ENCODE data around the gene CERK. TPM values are rescaled to one million over a fixed set of nuclear protein-coding genes. Genes with fewer than 3 reads are reported as not detected.

The CERK gene
- total and polyA plus RNA-seq, 9 of the 15 experiments (the other 6 are each of a cell fraction or from before 2014, with no cell fraction given): 1.1 to 14.9 (median 8.7) TPM

DNA sequence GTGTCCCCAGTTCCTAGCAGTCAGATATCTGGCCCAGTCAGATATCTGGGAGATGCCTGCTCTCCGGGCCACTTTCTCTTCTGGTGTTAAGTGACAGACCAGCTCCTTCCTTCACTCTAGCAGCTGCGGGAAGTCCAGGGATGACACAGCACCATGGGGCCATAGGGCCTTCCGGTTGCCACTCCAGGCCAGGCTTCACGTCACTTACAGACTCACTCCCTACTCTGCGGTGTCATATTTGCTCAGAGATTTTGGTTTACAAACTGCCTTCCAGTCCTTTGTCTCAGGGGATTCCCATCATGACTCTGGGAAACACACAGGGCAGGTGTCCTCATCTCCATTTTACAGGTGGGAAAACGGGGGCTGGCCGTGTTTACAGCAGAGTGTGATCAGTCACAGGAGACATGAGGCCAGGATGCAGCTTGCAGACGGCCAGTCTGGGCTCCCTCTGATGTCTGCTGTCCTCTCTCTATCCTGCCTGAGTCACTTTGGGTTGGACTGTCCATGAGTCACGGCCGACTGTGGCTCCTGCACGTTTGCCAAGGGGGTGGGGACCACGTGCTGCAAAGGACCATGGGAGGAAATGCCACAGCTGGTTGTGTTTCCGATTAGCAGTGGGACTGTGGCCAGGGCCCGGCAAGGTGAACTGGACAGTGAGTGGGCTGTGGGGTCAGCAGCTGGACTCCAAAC, 16.2 kb upstream of the CERK start (continued):
- TF ChIP-seq ZNF586 (CRISPR knock-in tag; conservative IDR thresholded peaks at IDR 0.05) (no peak), ZNF239 (CRISPR knock-in tag; IDR thresholded peaks at IDR 0.05) (no peak), TAL1 (IDR thresholded peaks at IDR 0.05) (peak; percentile 47), KLF16 (IDR thresholded peaks at IDR 0.05) (no peak), MTF1 (CRISPR knock-in tag; IDR thresholded peaks at IDR 0.05; ENCODE audit: borderline replicate concordance) (no peak), PCBP1 (IDR thresholded peaks at IDR 0.05; ENCODE audit: low read depth, low read length, poor library complexity, severe bottlenecking) (no peak), SMAD3 (CRISPR knock-in tag; conservative IDR thresholded peaks at IDR 0.05) (no peak), PTRF (tag; IDR thresholded peaks at IDR 0.05) (no peak), ZNF184 (CRISPR knock-in tag; IDR thresholded peaks at IDR 0.05) (no peak), C11orf30 (IDR thresholded peaks at IDR 0.05; ENCODE audit: low read depth) (peak; percentile 88), SPI1 (IDR thresholded peaks at IDR 0.05; ENCODE audit: borderline replicate concordance, low read depth, low read length) (no peak), XRCC4 (IDR thresholded peaks at IDR 0.05; ENCODE audit: extremely low read depth, insufficient read depth, insufficient read length) (no peak), RBFOX2 (IDR thresholded peaks at IDR 0.05; ENCODE audit: low read depth, low read length) (peak; percentile 69), LEF1 (IDR thresholded peaks at IDR 0.05) (peak; percentile 83)
- TF ChIP-seq, protein P1, sequence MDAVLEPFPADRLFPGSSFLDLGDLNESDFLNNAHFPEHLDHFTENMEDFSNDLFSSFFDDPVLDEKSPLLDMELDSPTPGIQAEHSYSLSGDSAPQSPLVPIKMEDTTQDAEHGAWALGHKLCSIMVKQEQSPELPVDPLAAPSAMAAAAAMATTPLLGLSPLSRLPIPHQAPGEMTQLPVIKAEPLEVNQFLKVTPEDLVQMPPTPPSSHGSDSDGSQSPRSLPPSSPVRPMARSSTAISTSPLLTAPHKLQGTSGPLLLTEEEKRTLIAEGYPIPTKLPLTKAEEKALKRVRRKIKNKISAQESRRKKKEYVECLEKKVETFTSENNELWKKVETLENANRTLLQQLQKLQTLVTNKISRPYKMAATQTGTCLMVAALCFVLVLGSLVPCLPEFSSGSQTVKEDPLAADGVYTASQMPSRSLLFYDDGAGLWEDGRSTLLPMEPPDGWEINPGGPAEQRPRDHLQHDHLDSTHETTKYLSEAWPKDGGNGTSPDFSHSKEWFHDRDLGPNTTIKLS (IDR thresholded peaks at IDR 0.05; ENCODE audit: borderline replicate concordance, low read depth): peak; percentile 60; the same call in 1 of the 2 replicates
- TF ChIP-seq, protein P2, sequence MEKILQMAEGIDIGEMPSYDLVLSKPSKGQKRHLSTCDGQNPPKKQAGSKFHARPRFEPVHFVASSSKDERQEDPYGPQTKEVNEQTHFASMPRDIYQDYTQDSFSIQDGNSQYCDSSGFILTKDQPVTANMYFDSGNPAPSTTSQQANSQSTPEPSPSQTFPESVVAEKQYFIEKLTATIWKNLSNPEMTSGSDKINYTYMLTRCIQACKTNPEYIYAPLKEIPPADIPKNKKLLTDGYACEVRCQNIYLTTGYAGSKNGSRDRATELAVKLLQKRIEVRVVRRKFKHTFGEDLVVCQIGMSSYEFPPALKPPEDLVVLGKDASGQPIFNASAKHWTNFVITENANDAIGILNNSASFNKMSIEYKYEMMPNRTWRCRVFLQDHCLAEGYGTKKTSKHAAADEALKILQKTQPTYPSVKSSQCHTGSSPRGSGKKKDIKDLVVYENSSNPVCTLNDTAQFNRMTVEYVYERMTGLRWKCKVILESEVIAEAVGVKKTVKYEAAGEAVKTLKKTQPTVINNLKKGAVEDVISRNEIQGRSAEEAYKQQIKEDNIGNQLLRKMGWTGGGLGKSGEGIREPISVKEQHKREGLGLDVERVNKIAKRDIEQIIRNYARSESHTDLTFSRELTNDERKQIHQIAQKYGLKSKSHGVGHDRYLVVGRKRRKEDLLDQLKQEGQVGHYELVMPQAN (IDR thresholded peaks at IDR 0.05; ENCODE audit: borderline replicate concordance): no peak
- TF ChIP-seq, protein P3, sequence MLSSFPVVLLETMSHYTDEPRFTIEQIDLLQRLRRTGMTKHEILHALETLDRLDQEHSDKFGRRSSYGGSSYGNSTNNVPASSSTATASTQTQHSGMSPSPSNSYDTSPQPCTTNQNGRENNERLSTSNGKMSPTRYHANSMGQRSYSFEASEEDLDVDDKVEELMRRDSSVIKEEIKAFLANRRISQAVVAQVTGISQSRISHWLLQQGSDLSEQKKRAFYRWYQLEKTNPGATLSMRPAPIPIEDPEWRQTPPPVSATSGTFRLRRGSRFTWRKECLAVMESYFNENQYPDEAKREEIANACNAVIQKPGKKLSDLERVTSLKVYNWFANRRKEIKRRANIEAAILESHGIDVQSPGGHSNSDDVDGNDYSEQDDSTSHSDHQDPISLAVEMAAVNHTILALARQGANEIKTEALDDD (IDR thresholded peaks at IDR 0.05): no peak
- TF ChIP-seq, protein P4, sequence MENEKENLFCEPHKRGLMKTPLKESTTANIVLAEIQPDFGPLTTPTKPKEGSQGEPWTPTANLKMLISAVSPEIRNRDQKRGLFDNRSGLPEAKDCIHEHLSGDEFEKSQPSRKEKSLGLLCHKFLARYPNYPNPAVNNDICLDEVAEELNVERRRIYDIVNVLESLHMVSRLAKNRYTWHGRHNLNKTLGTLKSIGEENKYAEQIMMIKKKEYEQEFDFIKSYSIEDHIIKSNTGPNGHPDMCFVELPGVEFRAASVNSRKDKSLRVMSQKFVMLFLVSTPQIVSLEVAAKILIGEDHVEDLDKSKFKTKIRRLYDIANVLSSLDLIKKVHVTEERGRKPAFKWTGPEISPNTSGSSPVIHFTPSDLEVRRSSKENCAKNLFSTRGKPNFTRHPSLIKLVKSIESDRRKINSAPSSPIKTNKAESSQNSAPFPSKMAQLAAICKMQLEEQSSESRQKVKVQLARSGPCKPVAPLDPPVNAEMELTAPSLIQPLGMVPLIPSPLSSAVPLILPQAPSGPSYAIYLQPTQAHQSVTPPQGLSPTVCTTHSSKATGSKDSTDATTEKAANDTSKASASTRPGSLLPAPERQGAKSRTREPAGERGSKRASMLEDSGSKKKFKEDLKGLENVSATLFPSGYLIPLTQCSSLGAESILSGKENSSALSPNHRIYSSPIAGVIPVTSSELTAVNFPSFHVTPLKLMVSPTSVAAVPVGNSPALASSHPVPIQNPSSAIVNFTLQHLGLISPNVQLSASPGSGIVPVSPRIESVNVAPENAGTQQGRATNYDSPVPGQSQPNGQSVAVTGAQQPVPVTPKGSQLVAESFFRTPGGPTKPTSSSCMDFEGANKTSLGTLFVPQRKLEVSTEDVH (IDR thresholded peaks at IDR 0.05; ENCODE audit: low read depth, partially characterized antibody): no peak
- TF ChIP-seq, protein P5, sequence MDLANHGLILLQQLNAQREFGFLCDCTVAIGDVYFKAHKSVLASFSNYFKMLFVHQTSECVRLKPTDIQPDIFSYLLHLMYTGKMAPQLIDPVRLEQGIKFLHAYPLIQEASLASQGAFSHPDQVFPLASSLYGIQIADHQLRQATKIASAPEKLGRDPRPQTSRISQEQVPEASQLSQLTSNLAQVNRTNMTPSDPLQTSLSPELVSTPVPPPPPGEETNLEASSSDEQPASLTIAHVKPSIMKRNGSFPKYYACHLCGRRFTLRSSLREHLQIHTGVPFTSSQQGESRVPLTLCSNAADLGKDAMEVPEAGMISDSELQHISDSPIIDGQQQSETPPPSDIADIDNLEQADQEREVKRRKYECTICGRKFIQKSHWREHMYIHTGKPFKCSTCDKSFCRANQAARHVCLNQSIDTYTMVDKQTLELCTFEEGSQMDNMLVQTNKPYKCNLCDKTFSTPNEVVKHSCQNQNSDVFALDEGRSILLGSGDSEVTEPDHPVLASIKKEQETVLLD (IDR thresholded peaks at IDR 0.05): no peak
